ENCODE data around the gene HDAC4.
A peak's percentile ranks its signal among the peaks of the same experiment; 100 is the strongest.

HDAC4 gene

DNA sequence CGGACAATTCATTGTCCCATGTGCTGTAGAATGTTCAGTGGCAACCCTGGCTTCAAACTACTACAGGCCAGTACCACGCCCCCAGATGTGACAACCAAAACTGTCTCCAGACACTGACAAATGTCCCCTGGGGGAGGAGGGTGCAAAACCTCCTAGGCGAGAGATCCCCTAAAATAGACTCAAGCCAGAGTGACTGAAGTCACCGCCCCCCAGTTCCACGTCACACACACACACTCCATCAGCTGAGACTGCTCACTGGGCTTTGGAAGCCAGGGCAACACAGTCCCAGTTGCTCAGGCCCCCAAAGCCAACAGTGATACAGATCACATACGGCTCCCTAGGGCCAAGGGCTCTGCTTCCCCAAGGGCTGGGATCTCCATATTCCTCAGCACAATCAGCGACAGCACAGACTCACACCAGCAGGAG lies 19.1 kb downstream of the HDAC4 start:
- DNase-seq: no peak

DNA sequence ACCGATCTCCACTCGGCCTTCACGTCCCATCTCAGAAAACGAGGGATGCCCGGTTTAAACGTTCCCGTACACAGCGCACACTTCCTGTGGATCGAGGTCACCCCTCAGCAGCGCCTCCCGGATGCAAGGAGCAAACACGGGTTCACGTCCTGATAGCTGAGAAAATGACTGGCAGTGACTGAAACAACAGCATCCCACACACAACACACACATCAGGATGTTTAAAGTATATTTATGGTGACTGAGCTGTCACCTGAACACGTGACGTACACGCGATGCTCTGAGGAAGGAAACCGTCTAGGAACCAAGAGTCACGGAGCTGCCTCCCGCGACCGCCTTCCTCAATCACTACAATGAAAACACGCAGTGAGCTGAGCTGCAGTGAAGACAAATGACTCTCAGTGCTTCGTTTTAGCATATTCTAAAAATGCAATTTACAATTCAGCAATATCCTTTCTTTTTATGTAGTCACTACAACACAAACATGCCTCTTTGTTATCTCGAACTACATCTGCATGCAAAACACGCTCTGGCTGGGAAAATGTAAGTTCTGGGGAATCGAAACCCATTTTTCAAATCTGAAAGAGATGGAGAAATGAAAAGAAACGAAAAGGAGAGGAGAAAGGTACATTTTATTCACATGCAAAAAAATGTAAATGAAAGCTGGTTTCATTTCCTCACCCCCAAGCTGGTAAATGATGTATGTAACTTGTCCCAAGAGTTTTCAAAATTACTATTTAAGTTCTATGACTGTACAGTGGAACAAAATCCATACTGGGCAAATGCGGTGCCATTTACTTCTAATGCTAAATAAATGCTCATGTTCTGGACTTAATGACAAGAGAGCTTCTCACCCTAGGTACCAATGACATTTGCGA lies 19.8 kb downstream of the HDAC4 start:
- DNase-seq: peak; percentile 66 to 67

DNA sequence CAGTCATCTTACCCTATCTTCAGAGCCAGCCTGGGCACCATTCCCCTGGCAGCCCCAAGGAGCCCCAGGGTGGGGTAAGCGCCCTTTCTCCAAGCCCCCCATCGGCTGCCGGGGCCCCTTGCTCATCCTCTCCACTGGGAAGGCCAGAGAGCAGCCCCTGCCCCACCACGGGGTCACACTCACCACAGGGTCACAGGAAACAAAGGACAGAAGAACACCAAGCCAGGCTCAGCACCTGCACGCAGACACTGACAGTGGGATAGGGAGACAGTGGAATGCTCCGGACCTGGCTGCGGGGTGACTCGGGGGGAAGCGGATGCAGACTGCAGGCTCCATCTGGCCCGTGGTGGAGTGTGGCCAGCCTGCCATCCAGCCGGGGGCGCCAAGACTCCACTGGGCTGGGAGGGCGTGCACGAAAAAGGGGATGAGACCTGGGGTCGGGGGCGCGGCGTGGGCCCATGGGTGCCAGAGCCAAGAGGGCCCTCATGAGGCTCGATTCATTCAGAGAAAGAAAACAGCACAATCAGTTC lies 21.1 kb downstream of the HDAC4 start:
- no peak for DNase-seq

DNA sequence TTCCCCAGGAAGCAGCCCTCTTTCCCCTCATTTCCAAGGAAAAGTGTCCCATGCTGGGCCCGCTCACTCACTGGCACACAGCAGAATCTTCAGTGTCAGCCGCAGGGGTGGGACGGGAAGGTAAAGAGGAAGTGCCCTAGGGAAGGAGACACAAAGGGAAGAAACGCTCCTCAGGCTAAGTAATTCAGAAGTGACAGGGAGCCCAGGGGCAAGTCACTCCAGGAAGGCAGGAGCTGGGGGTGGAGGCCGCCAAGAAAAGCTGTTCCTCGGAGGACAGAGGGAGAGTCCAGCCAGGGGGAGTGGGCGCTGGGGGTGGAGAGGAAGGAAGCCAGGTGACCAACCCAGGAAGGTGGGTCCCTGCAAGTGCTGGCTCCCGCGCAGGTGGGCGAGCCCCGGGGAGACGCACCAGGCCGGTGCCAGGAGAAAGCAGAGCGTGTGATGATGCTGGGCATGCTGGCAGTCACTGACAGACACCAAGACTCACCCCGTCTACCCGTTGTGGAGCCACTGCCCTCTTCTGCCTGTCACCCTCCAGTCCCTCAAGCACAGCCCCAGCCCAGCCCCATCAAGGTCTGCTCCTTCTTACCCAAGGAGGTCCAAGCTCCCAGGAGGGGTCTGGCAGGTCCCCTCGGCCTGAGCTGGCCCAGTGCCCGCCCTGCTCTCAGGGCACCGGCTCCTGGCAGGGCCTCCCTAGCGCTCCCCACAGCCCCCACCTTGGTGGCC lies 21.7 kb downstream of the HDAC4 start:
- no peak for DNase-seq

DNA sequence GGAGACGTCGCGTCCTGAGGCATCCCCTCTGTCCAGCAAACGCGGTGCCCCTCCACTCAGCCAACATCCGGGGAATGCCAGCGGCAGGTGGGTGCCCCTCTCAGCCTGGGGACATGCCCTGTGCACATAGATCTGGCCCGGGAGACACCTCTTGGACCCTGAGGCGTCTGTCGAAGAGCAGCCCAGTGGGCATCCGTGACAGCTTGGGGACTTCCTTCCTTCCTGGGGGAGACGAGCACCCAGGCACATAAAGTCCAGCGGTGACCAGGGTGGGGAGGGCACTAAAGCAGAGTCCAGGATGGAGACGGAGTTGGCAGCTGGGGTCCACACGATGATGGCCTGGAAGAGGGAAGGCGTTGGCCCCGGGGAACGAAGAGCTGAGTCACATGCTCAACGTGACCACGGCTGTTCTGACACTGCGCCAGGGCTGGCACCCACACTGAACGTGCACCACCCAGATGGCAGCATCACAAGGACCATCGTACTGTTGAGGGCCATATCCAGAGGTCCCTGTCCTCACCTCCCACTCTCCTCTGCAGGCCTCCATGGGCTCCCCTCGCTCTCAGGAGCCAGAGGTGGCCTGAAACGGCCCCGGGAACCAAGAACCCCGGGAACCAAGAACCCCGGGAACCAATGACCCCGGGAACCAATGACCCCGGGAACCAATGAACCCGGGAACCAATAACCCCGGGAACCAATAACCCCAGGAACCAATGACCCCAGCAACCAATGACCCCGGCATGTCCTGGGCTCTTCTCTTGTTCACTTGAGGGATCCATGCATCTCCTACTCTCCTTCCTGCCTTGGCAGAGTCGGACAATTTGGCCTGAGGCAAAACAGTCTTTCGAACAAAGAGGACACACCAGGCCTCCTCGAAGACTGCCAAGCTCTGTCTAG lies 22.6 kb downstream of the HDAC4 start:
- no peak for DNase-seq

DNA sequence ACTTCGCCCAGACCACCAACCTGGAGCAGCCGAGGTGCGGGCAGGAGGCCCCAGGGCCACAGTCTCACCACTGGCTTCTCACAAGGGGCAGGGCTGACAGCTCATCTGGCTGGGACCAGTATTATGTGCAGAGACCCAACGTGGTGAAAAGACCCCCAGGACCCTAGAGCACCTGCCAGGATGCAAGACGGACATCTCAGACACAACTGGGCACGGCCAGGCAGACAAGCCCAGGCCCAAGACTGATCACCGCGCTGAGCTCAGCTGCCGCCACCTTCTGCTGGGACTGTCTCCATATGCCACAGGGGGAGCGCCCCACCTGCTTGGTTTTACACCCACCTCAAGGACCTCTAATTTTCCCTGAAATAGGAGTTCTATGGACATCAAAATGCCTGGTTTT lies 23.2 kb downstream of the HDAC4 start:
- DNase-seq: no peak

DNA sequence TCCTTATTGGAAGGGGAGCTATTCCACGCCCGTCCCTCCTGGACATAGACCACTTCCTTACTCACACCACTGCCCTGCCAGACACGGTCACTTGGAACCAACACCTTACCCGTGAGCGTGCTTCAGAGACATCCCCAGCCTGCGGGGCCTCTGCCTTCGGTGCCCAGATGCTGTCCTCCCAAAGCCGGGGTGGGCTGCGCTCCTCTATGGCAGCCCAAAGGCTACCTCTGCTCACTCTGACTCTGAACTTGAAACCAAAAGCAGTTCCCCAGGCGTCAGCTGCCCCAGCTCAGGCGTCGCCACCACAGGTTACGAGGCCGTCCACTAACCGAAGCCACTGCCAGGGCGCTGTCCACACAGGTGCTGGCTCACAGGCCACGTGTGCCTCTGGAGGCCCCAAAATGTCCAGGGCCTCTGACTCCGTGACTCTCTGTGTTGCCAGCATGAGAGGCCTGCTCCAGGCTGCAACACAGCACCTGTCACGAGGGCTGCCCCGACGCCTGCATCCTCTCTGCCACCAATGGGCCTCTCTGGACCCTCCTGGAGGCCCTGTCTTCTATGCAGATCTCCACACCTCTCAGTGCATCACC lies 23.8 kb downstream of the HDAC4 start:
- no peak for DNase-seq

DNA sequence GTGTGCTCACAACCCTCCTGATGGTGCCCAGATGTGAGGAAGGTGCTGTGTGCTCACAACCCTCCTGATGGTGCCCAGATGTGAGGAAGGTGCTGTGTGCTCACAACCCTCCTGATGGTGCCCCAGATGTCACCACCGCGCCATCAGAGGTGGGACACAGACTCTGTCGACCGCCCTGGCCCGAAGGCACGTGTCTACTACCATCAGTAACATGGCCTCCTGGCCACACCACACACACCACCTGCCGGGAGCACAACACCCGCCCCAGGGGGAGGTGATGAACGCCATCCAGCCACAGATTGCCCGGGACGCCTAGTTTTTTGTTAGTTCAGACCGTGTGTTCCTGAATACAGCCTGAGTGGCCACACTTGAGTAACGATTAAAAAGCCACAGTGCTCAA lies 24.5 kb downstream of the HDAC4 start:
- DNase-seq: no peak

DNA sequence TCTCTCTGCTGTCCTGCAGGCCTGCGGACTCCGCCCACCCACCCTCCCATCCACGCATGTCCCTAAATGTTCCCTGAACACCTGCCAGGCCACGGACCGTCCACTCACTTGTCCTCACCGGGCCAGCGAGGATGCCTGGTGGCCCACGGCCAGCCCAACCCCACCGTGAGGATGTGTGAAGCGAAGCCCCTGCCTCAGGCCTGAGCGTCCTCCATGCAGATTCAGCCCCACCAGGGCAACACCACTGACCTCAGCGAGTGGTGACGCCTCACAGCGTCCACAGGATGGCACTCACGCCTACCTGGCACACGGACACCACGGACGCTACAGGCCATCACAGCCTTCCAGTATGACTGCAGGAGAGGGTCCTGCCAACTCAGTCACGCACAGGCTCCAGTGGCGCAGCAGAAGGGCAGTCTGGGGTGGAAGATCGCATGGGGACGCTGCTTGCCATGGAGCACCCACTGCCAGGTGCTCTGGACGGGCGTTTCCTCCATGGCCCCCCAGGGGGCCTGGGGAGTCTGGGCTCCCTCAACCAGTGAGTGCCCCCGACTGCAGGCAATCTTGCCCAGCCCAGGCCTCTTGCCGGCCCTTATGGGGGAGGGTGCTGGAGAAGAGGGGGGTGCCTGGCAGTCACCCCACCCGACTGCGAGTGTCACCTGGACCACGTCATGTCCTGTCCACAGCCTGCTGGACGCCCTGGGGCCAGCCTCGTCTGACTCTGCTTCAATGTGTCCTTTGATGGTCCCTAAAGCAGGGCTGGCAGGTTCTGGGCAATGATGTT lies 25.4 kb downstream of the HDAC4 start:
- DNase-seq: no peak

DNA sequence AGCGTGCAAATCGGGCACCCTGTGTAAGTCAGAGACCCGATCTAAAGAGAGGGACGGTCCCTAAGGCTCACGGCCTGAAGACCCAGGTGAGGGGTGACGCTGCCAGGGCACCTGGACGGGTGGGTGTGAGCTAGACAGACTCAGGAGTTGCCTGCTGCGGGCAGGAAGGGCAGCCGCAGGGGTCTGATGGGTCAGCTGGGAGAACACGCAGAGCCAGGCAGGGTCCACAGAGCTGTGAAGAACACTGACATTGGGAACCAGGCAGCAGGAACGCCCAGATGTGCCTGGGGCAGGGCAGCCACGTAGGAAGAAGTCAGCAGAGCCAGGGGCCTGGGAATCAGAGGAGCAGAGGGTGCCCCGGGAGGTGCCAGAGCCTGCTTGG lies 25.9 kb downstream of the HDAC4 start:
- DNase-seq: no peak

DNA sequence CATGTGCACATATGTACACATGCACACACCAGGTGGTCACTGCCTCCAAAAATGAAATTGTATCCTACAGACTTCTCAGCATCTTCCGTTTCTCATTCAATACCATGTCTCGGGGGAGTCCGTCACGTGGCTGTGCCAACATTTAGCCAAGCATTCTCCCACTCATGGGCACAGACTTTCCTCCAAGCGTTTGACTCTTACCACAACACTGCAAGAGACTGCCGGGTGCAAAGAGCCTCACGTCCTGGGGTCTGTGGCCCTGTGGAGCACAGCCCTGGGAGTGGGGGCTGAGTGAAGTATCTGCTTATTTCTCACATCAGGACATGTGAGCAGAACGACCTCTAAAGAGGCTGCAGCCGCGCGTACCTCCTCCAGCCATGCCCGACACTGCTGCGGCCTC lies 28.0 kb downstream of the HDAC4 start:
- DNase-seq: no peak

DNA sequence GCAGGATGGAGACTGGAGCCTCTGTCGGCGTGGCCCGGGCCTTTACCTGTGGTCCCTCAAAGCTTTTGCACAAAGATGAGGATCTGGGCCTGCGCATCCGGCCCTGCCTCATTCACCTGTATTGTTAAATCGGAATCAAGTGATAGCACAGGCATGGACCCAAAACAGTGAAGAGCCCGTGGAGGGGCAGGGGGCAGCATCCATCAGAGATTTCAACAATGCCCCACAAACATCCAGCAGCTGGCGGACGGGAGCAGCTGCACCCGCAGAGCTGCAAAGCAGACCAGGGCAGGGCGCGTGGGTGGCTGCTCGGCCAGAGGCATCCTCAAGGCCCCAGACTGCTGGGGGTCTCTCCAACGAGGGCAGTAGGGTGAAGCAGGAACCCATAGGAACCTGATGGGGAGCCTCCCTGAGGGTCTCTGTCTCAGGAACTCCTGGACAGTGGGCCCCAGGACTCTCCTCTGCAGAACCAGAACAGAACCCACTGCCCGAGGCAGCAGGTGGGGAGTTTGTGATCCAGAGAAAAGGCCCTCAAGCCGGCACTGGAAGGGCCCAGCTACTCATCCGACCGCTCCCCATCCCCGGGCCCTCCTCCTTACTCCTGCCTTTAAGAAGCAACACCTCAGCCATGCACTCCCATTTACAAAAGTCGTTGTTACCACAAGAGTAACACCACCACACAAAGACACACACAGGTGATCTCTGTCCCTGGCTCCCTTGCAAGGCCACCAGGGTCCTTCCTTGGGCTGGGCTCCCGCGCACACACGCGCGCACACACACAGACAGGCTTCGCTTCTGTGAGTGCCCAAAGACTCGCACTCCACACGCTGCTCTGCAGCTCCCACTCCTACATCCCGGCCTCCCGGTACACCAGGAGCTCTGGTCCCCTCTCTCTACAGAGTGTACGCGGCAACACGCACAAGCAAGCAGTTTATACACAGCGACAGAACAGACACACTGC lies 28.8 kb downstream of the HDAC4 start:
- no peak for DNase-seq

DNA sequence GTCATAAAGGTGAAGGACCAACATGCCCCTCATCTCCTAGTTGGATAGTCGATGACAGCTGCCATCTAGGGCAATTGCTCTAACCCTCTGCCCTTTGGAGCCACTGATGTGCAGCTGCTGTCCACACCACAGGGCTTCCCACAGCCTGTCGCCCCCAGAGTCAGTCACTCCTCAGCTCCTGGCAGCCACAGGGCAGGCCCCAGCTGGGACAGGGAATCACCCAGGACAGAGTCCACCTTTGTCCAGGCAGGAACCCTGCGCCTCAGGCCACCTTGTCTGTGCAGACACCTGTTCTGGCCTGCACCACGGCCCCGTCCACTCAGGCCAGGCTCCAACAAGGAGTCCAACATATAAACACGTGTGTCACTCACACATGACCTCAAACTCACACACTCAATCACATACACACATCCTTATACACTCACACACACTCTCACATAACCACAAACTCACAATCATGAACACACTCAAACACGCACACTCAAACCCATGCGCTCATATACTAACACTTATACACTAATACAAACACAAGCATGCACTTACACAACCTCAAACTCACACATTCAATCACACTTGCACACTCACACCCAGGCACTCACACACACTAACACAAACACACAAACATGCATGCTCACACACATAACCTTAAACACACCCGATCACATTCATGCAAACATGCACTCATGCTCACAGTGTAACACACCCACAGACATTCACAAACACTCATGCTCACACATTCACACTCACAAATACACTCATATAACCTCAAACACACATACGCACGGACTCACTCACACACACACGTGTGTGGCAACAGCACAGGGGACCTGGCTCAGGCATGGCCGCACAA lies 29.7 kb downstream of the HDAC4 start:
- DNase-seq: no peak

DNA sequence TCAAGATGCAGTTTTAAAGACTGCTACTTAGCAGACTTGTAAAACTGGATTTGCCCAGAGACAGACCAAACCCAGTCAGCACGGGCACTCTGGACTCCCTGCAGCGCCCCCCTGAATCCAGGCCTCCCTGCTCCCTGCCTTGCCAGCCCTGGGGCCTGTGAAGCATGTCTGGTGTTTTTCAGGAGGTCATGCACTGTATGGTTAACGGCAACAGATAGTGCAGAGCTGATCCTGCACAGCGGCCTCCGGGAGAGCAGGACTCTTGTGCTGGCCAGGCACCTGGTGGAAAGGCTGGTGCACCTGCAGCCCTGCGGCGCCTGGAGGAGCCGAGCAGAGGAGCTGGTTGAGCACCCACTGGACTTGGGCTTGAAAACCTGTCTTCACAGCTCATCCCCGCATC lies 30.4 kb downstream of the HDAC4 start:
- DNase-seq: no peak

DNA sequence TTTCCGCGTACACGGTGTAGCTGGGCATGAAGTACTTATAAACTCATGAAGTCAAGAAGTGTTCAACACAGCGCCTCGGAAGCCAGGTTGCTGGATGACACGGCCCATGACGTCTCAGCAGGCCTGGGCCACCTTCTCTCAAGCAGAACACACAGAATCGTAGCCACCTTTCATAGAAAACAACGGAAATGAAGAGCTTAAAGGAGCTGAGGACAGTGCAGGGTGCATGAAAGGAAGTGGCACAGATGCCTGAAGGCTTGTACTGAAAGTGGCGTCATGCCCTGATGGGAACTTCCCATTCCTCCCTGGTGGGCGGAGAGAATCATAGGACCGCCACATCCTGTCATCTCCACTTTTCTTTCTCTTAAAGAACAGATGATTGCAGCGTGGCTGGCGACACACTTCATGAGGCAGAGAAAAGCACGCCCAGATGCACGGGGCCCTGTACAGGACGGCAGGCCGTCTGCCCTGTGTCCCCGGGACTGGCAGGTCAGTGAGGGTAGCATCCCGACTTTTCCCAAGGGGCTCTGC lies 31.1 kb downstream of the HDAC4 start:
- DNase-seq: peak; percentile 74 to 77

DNA sequence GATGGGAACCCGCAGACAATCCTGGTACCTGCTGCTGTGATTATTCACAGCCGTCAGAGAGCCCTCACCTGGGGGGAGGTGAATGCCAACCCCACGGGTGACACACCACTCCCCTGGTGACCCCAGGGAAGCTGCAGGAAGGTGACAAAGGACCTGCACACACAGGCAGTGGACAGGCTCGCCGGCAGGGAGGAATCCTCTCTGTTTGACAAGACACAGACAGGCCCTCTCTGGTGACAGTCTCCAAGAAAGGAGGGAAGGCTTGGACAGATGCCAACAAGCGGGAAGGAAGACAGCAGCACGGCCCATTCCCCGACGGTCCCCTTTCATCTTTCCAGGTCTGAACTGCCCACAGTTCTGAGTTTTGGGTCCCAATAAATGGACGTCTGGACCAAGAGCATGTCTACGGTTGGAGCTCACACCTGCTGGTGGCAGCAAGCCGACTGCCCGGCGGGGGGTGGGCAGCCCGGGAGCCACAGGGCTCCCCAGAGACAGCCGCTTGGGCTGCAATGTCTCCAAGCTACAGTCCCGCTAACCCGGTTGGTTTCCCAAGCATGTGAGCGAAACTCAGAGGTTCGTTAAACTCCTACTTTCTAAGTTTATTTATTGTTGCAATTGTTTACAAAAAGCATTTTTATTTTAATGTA lies 31.8 kb downstream of the HDAC4 start:
- DNase-seq: no peak

DNA sequence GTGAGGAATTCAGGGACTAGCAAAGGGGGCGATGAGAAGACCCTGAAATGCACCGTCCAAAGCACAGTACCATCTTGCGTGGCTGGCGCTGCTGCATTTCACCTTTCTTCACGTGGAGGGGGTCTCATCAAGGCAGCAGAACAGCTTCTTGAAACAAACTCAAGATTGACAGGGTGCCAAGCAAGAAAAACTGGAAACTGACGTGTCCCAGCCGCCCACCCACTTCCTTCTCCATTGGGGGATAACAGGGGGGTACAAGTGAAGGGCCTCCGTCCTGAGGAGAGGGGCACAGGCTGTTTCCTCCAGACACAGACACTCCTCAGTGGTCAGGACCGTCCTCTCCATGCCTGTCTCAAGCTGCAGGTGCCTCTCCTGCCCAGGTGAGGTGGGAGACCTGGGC lies 32.5 kb downstream of the HDAC4 start:
- DNase-seq: no peak

DNA sequence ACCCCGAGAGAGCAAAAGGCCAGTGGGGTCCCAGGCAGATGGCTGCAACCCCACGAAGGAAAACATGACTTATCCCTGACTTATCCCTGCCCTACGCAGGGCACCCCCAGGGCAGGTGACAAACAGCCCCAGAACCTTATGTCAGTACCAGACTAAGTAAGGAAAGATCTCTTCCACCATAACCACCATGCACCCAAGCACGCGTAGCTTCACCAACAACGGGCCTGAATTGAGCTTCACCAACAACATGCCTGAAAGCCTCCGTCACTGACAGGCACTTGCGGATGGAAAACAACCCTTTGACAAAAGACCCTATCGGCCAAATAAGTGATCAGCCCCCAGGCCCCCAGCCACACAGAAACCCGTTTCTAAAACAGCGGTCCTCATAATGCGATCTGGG lies 34.1 kb downstream of the HDAC4 start:
- DNase-seq: no peak
